A549 (cell line): ENCODE measurements around the gene PKN2. TPM values are rescaled to one million over a fixed set of nuclear protein-coding genes. Genes with fewer than 3 reads are reported as not detected.

Experiments used
- ATAC-seq, 2 experiments: fragments of 200-7000 bp in 1 of 2; fragments of >200 bp in 1 of 2; cut with Nextera tagmentation in 1 of 2; cut with Tn5 transposase in 1 of 2; 3 replicates each; pipeline versions ENCODE4 v1.8.0 to v1.9.1; 2018 to 2020; ENCODE audit warnings: mild to moderate bottlenecking in 1 of 2, moderate library complexity in 1 of 2
- CTCF ChIA-PET: fragments of 300-600 bp; sonication (Branson Sonifier 250); formaldehyde crosslinking; extraction: SDS; loops from one replicate; lab custom pipeline; 2021; ENCODE audit warnings: antibody characterized with exemption, inconsistent platforms; lab: Yijun Ruan, JAX
- POLR2A ChIA-PET: fragments of 350-600 bp; formaldehyde crosslinking; extraction: SDS; loops from one replicate; lab custom pipeline; 2021; ENCODE audit warnings: antibody characterized with exemption, inconsistent platforms; lab: Yijun Ruan, JAX
- DNase-seq, 2 experiments: peaks; one replicate each; pipeline versions ENCODE4 v3.0.0 to v3.0.0-alpha.2; 2011 to 2016; ENCODE audit warnings: low read depth in 1 of 2, low spot score in 1 of 2
- FAIRE-seq: peaks from 2 replicates; lab custom pipeline; 2011; peaks lifted over from hg19 to GRCh38; lab: Jason Lieb, UNC
- H3K27ac ChIP-seq, 2 experiments: fragments of >200 bp; sonication (Bioruptor Twin); formaldehyde crosslinking; 3 replicates each; pipeline ENCODE4 v1.5.1; 2016 to 2017
- H3K4me1 ChIP-seq: fragments of >200 bp; sonication (Bioruptor Twin); formaldehyde crosslinking; 3 replicates; pipeline ENCODE4 v1.6.1; 2016
- H3K4me2 ChIP-seq: fragments of >200 bp; sonication (Bioruptor Twin); formaldehyde crosslinking; 3 replicates; pipeline ENCODE4 v1.6.1; 2016
- H3K4me3 ChIP-seq: fragments of >200 bp; sonication (Bioruptor Twin); formaldehyde crosslinking; 3 replicates; pipeline ENCODE4 v1.5.1; 2016
- H3K9me3 ChIP-seq: fragments of >200 bp; sonication (Bioruptor Twin); formaldehyde crosslinking; 3 replicates; pipeline ENCODE4 v1.6.1; 2016
- CBX2 ChIP-seq: fragments of 200-600 bp; sonication (generic); IDR thresholded peaks from 2 replicates; pipeline ENCODE4 v1.6.1; 2016; ENCODE audit warnings: low read depth, mild to moderate bottlenecking, borderline replicate concordance
- EP300 ChIP-seq, 2 experiments: fragments of >200 bp; sonication (Bioruptor Twin); formaldehyde crosslinking; IDR thresholded peaks; 2 replicates in 1 of 2; 3 replicates in 1 of 2; pipeline ENCODE4 v1.6.1; 2016 to 2017
- FOSB ChIP-seq: fragments of 250-450 bp; sonication (Bioruptor Pico); IDR thresholded peaks from 2 replicates; pipeline ENCODE4 v1.5.0; 2020; ENCODE audit warnings: mild to moderate bottlenecking, moderate library complexity
- FOXS1 ChIP-seq: fragments of 250-450 bp; sonication (Bioruptor Pico); IDR thresholded peaks from 2 replicates; pipeline ENCODE4 v1.5.0; 2020; ENCODE audit warnings: mild to moderate bottlenecking, moderate library complexity
- HEYL ChIP-seq: fragments of 250-450 bp; sonication (Bioruptor Pico); IDR thresholded peaks from 2 replicates; pipeline ENCODE4 v1.8.0; 2021; ENCODE audit warnings: mild to moderate bottlenecking, moderate library complexity
- JUNB ChIP-seq: fragments of >200 bp; sonication (Bioruptor Twin); formaldehyde crosslinking; IDR thresholded peaks from 2 replicates; pipeline ENCODE4 v1.6.1; 2016
- KDM1A ChIP-seq: fragments of 200-600 bp; sonication (generic); IDR thresholded peaks from 2 replicates; pipeline ENCODE4 v1.6.1; 2016; ENCODE audit warnings: low read depth, mild to moderate bottlenecking
- RAD21 ChIP-seq, 2 experiments: fragments of >200 bp in 1 of 2; sonication (Bioruptor Twin) in 1 of 2; formaldehyde crosslinking in 1 of 2; IDR thresholded peaks in 1 of 2; conservative IDR thresholded peaks in 1 of 2; 2 replicates in 1 of 2; 3 replicates in 1 of 2; pipeline ENCODE4 v1.6.1; 2012 to 2018; ENCODE audit warnings: inconsistent platforms in 1 of 2
- SREBF2 ChIP-seq: fragments of 450-650 bp; IDR thresholded peaks from 2 replicates; pipeline ENCODE4 v1.6.1; 2014; ENCODE audit warnings: mild to moderate bottlenecking, moderate library complexity
- TP53 ChIP-seq: fragments of 250-450 bp; sonication (Bioruptor Pico); IDR thresholded peaks from 2 replicates; pipeline ENCODE4 v1.5.0; 2021; ENCODE audit warnings: mild to moderate bottlenecking, moderate library complexity
- ZSCAN20 ChIP-seq: fragments of 250-450 bp; sonication (Bioruptor Pico); IDR thresholded peaks from 2 replicates; pipeline ENCODE4 v1.8.0; 2022; ENCODE audit warnings: mild to moderate bottlenecking, moderate library complexity
- WGBS: methylation state at CpG from one replicate; pipeline ENCODE4 v1.1.6; 2017; ENCODE audit errors: missing lambda C conversion rate; 5-methylcytosine and 5-hydroxymethylcytosine counted together
- polyA plus RNA-seq, 4 experiments: library from polyadenylated mRNA; depleted of rRNA in 3 of 4; stranded (reverse); fragments of >200 nt; fragmentation: RNase III in 1 of 4; extraction: RNeasy Plus Mini Kit Qiagen cat#74134 plus additional on column Dnase treatment in 1 of 4; gene quantifications; 2 replicates in 3 of 4; 3 replicates in 1 of 4; pipeline ENCODE4 v1.2.3, GENCODE V29; 2011 to 2017
- TF ChIP-seq, protein P1 (sequence below): fragments of 200-600 bp; sonication (generic); IDR thresholded peaks from 2 replicates; pipeline ENCODE4 v1.6.1; 2016; ENCODE audit warnings: antibody characterized with exemption, mild to moderate bottlenecking, moderate library complexity
- TF ChIP-seq, protein P2 (sequence below): fragments of >200 bp; sonication (Bioruptor Twin); formaldehyde crosslinking; IDR thresholded peaks from 3 replicates; pipeline ENCODE4 v1.5.1; 2016
- TF ChIP-seq, protein P3 (sequence below): fragments of 250-450 bp; sonication (Bioruptor Pico); IDR thresholded peaks from 2 replicates; pipeline ENCODE4 v1.5.0; 2020; ENCODE audit warnings: low read depth, mild to moderate bottlenecking, moderate library complexity
- TF ChIP-seq, protein P4 (sequence below): fragments of >200 bp; sonication (Bioruptor Twin); formaldehyde crosslinking; IDR thresholded peaks from 3 replicates; pipeline ENCODE4 v1.6.1; 2016
- TF ChIP-seq, protein P5 (sequence below): fragments of 450-650 bp; IDR thresholded peaks from 2 replicates; pipeline ENCODE4 v1.6.1; 2014; ENCODE audit warnings: antibody characterized with exemption
- TF ChIP-seq, protein P6 (sequence below): fragments of >200 bp; sonication (Bioruptor Twin); formaldehyde crosslinking; IDR thresholded peaks from 2 replicates; pipeline ENCODE4 v1.6.1; 2016

PKN2 gene
- polyA plus RNA-seq, 2 of the 4 experiments (the other 2 are of a cell fraction), result 14.4 to 39.6 TPM

DNA sequence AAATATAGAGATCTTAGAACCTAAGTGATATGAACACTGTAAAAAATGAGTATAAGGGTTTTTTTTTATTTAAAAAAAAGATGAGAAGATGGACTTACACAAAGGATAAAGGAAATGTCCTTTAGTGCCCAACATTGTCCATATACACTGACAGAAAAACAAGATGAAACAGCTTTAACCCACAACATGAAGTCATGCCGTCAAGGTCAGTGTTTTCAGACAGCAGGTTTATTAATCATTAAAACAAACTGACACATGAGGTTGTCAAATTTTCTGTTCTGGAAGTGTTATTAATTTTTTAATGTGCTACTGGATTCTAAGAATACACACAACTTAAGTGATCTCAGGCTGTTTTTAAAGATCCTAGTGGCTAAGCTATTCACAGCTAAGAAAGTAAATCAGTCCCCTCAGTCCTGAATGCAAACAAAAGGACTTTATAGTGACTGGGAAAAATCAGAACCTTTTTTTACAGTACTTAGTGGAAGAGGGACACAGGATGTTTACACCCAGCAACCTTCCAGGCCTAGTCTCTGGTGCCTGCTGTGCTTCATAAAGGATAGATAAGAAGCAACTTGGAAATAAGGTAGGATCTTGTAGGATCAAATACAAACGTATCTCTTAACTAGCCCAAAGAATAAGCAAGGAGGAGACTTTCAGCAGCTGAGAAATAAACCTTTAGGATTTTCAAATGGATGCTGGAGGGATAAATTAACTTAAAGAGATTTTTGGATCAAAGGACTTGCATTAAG lies 21.9 kb upstream of the PKN2 start (continued):
- TF ChIP-seq, protein P1, sequence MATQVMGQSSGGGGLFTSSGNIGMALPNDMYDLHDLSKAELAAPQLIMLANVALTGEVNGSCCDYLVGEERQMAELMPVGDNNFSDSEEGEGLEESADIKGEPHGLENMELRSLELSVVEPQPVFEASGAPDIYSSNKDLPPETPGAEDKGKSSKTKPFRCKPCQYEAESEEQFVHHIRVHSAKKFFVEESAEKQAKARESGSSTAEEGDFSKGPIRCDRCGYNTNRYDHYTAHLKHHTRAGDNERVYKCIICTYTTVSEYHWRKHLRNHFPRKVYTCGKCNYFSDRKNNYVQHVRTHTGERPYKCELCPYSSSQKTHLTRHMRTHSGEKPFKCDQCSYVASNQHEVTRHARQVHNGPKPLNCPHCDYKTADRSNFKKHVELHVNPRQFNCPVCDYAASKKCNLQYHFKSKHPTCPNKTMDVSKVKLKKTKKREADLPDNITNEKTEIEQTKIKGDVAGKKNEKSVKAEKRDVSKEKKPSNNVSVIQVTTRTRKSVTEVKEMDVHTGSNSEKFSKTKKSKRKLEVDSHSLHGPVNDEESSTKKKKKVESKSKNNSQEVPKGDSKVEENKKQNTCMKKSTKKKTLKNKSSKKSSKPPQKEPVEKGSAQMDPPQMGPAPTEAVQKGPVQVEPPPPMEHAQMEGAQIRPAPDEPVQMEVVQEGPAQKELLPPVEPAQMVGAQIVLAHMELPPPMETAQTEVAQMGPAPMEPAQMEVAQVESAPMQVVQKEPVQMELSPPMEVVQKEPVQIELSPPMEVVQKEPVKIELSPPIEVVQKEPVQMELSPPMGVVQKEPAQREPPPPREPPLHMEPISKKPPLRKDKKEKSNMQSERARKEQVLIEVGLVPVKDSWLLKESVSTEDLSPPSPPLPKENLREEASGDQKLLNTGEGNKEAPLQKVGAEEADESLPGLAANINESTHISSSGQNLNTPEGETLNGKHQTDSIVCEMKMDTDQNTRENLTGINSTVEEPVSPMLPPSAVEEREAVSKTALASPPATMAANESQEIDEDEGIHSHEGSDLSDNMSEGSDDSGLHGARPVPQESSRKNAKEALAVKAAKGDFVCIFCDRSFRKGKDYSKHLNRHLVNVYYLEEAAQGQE, result no peak
- TF ChIP-seq HEYL (CRISPR knock-in tag) (no peak), KDM1A (no peak), ZSCAN20 (no peak), FOXS1 (CRISPR knock-in tag) (no peak)
- TF ChIP-seq, protein P2, sequence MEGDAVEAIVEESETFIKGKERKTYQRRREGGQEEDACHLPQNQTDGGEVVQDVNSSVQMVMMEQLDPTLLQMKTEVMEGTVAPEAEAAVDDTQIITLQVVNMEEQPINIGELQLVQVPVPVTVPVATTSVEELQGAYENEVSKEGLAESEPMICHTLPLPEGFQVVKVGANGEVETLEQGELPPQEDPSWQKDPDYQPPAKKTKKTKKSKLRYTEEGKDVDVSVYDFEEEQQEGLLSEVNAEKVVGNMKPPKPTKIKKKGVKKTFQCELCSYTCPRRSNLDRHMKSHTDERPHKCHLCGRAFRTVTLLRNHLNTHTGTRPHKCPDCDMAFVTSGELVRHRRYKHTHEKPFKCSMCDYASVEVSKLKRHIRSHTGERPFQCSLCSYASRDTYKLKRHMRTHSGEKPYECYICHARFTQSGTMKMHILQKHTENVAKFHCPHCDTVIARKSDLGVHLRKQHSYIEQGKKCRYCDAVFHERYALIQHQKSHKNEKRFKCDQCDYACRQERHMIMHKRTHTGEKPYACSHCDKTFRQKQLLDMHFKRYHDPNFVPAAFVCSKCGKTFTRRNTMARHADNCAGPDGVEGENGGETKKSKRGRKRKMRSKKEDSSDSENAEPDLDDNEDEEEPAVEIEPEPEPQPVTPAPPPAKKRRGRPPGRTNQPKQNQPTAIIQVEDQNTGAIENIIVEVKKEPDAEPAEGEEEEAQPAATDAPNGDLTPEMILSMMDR, result no peak
- TF ChIP-seq, protein P3, sequence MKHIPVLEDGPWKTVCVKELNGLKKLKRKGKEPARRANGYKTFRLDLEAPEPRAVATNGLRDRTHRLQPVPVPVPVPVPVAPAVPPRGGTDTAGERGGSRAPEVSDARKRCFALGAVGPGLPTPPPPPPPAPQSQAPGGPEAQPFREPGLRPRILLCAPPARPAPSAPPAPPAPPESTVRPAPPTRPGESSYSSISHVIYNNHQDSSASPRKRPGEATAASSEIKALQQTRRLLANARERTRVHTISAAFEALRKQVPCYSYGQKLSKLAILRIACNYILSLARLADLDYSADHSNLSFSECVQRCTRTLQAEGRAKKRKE (CRISPR knock-in tag), result no peak

DNA sequence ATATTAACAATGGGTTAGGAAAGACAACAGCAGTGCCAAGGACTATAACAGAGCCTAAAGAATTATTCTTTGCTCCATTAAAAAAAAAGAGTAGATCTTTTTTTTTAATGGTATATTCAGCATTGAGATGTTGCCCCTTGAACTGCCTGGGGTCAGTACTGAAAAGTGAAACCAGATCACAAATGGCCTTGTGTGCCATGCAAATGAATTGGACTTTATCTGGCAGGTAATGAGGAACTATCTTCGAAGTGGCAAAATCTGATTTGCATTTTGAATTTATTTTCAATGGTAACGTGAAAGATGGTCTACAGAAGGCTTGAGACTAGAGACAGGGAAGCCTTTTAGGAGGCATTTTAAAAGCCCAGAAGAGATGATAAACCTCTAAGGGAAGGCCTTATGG lies 21.4 kb upstream of the PKN2 start:
- no peak for ATAC-seq
- TF ChIP-seq, protein P4, sequence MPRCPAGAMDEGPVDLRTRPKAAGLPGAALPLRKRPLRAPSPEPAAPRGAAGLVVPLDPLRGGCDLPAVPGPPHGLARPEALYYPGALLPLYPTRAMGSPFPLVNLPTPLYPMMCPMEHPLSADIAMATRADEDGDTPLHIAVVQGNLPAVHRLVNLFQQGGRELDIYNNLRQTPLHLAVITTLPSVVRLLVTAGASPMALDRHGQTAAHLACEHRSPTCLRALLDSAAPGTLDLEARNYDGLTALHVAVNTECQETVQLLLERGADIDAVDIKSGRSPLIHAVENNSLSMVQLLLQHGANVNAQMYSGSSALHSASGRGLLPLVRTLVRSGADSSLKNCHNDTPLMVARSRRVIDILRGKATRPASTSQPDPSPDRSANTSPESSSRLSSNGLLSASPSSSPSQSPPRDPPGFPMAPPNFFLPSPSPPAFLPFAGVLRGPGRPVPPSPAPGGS, result no peak
- TF ChIP-seq RAD21 (conservative IDR thresholded peaks at IDR 0.05 in 1 of 2, IDR thresholded peaks at IDR 0.05 in 1 of 2), result no peak
- TF ChIP-seq CBX2, result no peak
- TF ChIP-seq, protein P5, sequence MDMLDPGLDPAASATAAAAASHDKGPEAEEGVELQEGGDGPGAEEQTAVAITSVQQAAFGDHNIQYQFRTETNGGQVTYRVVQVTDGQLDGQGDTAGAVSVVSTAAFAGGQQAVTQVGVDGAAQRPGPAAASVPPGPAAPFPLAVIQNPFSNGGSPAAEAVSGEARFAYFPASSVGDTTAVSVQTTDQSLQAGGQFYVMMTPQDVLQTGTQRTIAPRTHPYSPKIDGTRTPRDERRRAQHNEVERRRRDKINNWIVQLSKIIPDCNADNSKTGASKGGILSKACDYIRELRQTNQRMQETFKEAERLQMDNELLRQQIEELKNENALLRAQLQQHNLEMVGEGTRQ, result no peak
- TF ChIP-seq FOSB (CRISPR knock-in tag), result no peak
- no peak for TF ChIP-seq EP300 (IDR thresholded peaks at IDR 0.05)
- no peak for TF ChIP-seq TP53
- TF ChIP-seq SREBF2, result no peak
- TF ChIP-seq JUNB, result no peak
- TF ChIP-seq, protein P6, sequence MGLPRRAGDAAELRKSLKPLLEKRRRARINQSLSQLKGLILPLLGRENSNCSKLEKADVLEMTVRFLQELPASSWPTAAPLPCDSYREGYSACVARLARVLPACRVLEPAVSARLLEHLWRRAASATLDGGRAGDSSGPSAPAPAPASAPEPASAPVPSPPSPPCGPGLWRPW, result no peak
- CTCF ChIA-PET, result no interaction called here
- Histone ChIP-seq H3K27ac (no peak overlapping the region), H3K4me2 (no peak overlapping the region), H3K4me3 (no peak overlapping the region), H3K9me3 (no peaks in the 10 kb centered on the region), H3K4me1 (no peaks in the 10 kb centered on the region)
- WGBS, result 89% methylated on average over 1 of the region's 2 CpGs
- POLR2A ChIA-PET, result no interaction called here
- DNase-seq, result no peak
- no peak for FAIRE-seq
